Cardiac muscle cell (in vitro differentiated cells and primary cell): ENCODE data around the gene CTTNBP2. TPM values are rescaled to one million over a fixed set of nuclear protein-coding genes. Genes with fewer than 3 reads are reported as not detected.

ENCODE experiments used
- DNase-seq, 2 donors: peaks; one replicate each; pipeline versions ENCODE4 v3.0.0 to v3.0.0-alpha.2; 2010 to 2017; ENCODE audit warnings: low read depth in 1 of 2, low spot score in 1 of 2
- H3K27ac ChIP-seq: fragments of 200-600 bp; sonication (generic); 2 replicates; pipeline ENCODE4 v1.5.1; 2016
- H3K27me3 ChIP-seq: fragments of 200-600 bp; sonication (generic); 2 replicates; pipeline ENCODE4 v1.6.0; 2016; ENCODE audit warnings: control low read depth
- H3K36me3 ChIP-seq: fragments of 200-600 bp; sonication (generic); 2 replicates; pipeline ENCODE4 v1.5.1; 2016; ENCODE audit warnings: control low read depth
- H3K4me1 ChIP-seq: fragments of 200-600 bp; sonication (generic); 2 replicates; pipeline ENCODE4 v1.8.1; 2017; ENCODE audit warnings: low read depth, mild to moderate bottlenecking, mixed run types
- H3K4me3 ChIP-seq: fragments of 200-600 bp; sonication (generic); 2 replicates; pipeline ENCODE4 v1.5.1; 2016; ENCODE audit warnings: mild to moderate bottlenecking
- H3K9me3 ChIP-seq: fragments of 200-600 bp; sonication (generic); 2 replicates; pipeline ENCODE4 v1.5.1; 2017; ENCODE audit warnings: low read depth, mild to moderate bottlenecking, control low read depth
- polyA plus RNA-seq: library from polyadenylated mRNA; unstranded; fragments of >200 nt; fragmentation: Nextera tagmentation; extraction: Ambion mirVana; gene quantifications from 2 replicates; pipeline ENCODE4 v1.2.1, GENCODE V29; 2016
- total RNA-seq: library from RNA; depleted of rRNA; stranded (reverse); fragments of >200 nt; gene quantifications from 2 replicates; pipeline ENCODE4 v1.2.3, GENCODE V29; 2016
- TF ChIP-seq, protein P1 (sequence below): IDR thresholded peaks from 2 replicates; pipeline ENCODE4 v1.5.1; 2012; ENCODE audit warnings: low read depth, mild to moderate bottlenecking, low read length

Gene CTTNBP2
- total and polyA plus RNA-seq, 2 experiments from 2014 or later = 30.0 to 51.2 TPM

DNA sequence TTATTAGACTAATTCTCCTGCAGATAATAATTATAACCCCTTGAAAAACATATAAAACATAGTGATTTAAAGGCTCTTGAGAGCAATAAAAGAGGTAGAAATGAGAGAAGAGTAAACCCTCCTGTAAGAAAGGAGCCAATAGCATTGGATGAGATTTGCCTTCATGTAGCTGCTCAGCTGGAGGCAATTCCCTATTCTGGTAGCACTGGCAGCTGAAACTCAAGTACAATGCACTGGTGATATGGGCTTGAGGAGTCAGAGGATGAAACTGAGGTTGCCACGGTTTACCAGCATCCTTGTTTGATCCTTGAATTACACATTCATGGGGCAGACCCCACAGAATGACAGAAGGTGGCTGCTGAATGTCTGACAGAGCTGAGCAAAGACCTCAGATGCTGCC lies 76.4 kb downstream of the CTTNBP2 start:
- Histone ChIP-seq H3K4me3 (no peak overlapping the region), H3K36me3 (no peaks in the 10 kb centered on the region), H3K9me3 (no peaks in the 10 kb centered on the region), H3K4me1 (peaks cover 30% of the 10 kb centered on the region), H3K27me3 (no peaks in the 10 kb centered on the region), H3K27ac (peak overlapping the region; percentile 37)
- TF ChIP-seq, protein P1, sequence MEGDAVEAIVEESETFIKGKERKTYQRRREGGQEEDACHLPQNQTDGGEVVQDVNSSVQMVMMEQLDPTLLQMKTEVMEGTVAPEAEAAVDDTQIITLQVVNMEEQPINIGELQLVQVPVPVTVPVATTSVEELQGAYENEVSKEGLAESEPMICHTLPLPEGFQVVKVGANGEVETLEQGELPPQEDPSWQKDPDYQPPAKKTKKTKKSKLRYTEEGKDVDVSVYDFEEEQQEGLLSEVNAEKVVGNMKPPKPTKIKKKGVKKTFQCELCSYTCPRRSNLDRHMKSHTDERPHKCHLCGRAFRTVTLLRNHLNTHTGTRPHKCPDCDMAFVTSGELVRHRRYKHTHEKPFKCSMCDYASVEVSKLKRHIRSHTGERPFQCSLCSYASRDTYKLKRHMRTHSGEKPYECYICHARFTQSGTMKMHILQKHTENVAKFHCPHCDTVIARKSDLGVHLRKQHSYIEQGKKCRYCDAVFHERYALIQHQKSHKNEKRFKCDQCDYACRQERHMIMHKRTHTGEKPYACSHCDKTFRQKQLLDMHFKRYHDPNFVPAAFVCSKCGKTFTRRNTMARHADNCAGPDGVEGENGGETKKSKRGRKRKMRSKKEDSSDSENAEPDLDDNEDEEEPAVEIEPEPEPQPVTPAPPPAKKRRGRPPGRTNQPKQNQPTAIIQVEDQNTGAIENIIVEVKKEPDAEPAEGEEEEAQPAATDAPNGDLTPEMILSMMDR = no peak
- DNase-seq = peak in 1 of 2 donors; percentile 19

DNA sequence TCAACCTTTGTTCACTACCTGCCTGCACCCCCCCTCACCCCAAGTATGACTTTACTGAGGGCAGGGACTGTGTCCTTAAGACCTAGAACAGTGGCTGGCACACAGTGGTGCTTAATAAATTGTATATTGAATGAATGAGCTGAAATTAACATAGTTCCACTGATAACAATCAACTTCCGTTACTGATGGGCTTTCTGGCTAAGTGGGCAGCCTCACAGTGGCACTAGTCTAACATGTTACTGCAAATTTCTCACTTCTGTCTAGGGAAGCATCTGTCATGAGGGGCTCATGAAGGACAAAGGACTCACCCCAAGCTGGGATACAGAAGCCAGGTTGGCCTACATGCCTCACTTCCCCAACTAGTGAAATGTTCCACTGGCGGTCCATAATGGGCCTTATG lies 79.3 kb downstream of the CTTNBP2 start:
- H3K4me1 ChIP-seq = peaks cover 30% of the 10 kb centered on the region
- peak overlapping the region; percentile 66 for H3K27ac ChIP-seq
- H3K9me3 ChIP-seq = no peaks in the 10 kb centered on the region
- TF ChIP-seq, protein P1 = no peak
- H3K36me3 ChIP-seq = peaks cover 4% of the 10 kb centered on the region
- H3K27me3 ChIP-seq = no peaks in the 10 kb centered on the region
- H3K4me3 ChIP-seq = no peak overlapping the region
- no peak for DNase-seq

DNA sequence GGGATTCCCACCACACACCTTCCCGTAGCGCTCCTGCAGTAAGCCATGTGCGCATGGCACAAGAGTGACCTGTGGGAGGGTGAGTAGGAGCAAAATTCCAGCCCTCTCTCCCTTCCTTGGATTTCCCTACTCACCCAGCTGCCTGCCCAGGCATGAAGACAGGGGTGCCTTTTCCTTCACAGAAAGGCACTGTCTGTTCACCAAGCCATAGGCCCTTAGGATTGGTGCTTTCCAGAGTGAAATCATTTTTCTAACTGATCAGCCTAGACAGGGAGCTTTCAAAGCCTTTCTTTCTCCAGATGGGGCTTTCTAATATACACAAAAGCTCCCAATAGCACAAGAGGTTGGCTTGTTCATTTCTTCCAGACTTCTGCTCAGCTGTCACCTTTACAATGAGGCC lies 79.7 kb downstream of the CTTNBP2 start:
- DNase-seq = no peak
- H3K9me3 ChIP-seq = no peaks in the 10 kb centered on the region
- H3K36me3 ChIP-seq = peaks cover 4% of the 10 kb centered on the region
- peaks cover 27% of the 10 kb centered on the region for H3K4me1 ChIP-seq
- H3K4me3 ChIP-seq = no peak overlapping the region
- H3K27me3 ChIP-seq = no peaks in the 10 kb centered on the region
- H3K27ac ChIP-seq = peak overlapping the region; percentile 66
- TF ChIP-seq, protein P1 = no peak

DNA sequence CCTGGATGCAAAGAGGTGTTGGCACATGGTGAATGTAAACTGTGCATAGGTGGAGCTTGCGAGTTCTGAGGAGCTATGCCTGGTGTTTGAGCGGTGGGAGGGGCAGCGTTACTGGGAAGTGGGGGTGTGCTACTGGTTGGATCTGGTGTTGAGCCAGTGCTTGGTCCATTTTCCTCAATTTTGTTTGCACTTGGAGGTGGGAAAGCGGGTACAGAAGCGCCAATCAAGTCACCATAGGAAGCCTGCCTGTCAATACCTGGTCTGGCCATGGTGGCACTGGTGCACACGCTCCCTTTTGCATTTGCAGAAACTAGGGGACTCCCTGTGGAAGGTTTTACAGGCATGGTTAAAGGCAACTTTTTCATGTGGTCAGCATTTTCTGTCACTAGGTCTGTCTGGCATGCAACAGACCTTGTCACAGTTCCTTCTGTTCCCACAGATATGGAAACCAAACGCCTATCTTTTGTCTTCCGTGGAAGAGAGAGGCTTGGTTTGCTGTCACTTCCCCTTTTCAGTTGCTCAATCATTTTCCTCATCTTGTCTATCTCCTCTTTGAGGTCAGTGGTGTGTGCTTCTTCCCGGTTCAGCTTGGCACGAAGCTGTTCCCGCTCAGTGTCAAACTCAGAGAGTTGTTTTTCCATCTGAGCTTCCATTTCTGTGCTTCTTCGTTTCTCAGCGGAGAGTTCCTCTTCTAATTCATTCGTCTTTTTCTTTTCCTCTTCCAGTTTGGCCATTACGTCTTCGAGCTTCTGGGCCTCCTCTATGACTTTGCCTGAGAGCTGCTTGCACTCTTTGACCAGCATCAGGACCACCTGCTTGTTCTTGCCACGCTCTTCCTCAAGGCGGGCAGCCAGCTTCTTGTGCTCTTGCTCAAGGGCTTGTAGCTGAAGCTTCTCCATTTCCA lies 81.1 kb downstream of the CTTNBP2 start:
- TF ChIP-seq, protein P1 = no peak
- peaks cover 4% of the 10 kb centered on the region for H3K36me3 ChIP-seq
- no peak for DNase-seq
- no peak overlapping the region for H3K27ac ChIP-seq
- peaks cover 18% of the 10 kb centered on the region for H3K4me1 ChIP-seq
- no peak overlapping the region for H3K4me3 ChIP-seq
- no peaks in the 10 kb centered on the region for H3K9me3 ChIP-seq
- no peaks in the 10 kb centered on the region for H3K27me3 ChIP-seq

DNA sequence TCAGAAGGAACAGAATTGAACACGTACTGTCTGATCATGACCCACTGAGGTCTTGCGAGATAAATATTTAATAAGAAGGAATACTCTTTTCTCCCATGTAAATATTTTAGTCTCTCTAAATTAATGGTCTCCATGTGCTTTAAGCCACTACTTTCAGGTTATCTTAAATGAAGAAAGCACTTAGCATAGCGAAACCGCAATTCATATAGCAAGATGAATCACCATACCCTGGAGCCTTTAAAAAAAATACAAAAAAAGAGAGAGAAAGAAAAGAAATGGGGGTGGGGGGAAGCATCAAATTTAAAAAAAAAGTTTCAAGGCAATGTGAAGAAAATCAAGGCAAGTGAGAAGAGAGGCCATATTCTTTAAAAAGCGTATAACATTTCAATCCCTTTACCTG lies 82.5 kb downstream of the CTTNBP2 start:
- Histone ChIP-seq H3K4me3 (no peak overlapping the region), H3K4me1 (peaks cover 6% of the 10 kb centered on the region), H3K27ac (no peak overlapping the region), H3K36me3 (peaks cover 4% of the 10 kb centered on the region), H3K27me3 (no peaks in the 10 kb centered on the region), H3K9me3 (no peaks in the 10 kb centered on the region)
- DNase-seq = no peak
- TF ChIP-seq, protein P1 = no peak
